GM10847 (cell line): Measurements from ENCODE around the gene CRELD2.

Source experiments
- POLR2A ChIP-seq: IDR thresholded peaks from 2 replicates; pipeline ENCODE4 v1.6.1; 2011; ENCODE audit not compliant: insufficient read length; ENCODE audit errors: extremely low read depth

The CRELD2 gene

GRCh38 chr22:49951986-49952896 lies 33.8 kb downstream of the CRELD2 start:
- no peak for TF ChIP-seq POLR2A

GRCh38 chr22:49953027-49953679 lies 34.7 kb downstream of the CRELD2 start:
- no peak for TF ChIP-seq POLR2A

GRCh38 chr22:49953680-49954344 lies 35.4 kb downstream of the CRELD2 start:
- no peak for TF ChIP-seq POLR2A

GRCh38 chr22:49954354-49954753 lies 35.9 kb downstream of the CRELD2 start:
- TF ChIP-seq POLR2A = no peak

- no peak for TF ChIP-seq POLR2A
These were observed 36.7 kb downstream of the CRELD2 start for GRCh38 chr22:49954991-49955580.

- no peak for TF ChIP-seq POLR2A
These were observed 37.4 kb downstream of the CRELD2 start for GRCh38 chr22:49955581-49956417.

GRCh38 chr22:49956418-49956770 lies 38.0 kb downstream of the CRELD2 start:
- TF ChIP-seq POLR2A = no peak

- TF ChIP-seq POLR2A = no peak
These were observed 38.7 kb downstream of the CRELD2 start for GRCh38 chr22:49956914-49957825.

GRCh38 chr22:49957826-49958365 lies 39.5 kb downstream of the CRELD2 start:
- TF ChIP-seq POLR2A = no peak

GRCh38 chr22:49958366-49958921 lies 40.0 kb downstream of the CRELD2 start:
- TF ChIP-seq POLR2A = no peak

GRCh38 chr22:49958931-49959781 lies 40.7 kb downstream of the CRELD2 start:
- no peak for TF ChIP-seq POLR2A

- TF ChIP-seq POLR2A = no peak
These were observed 41.3 kb downstream of the CRELD2 start for GRCh38 chr22:49959782-49960158.
